HEK293 (cell line): ENCODE results near the gene HOXB9.

Experiments used
- CTCF ChIA-PET: fragments of 350-600 bp; formaldehyde crosslinking; extraction: SDS; loops from one replicate; lab custom pipeline; 2021; ENCODE audit warnings: antibody characterized with exemption; lab: Yijun Ruan, JAX
- POLR2A ChIA-PET: fragments of 300-600 bp; formaldehyde crosslinking; extraction: SDS; loops from one replicate; lab custom pipeline; 2020; ENCODE audit warnings: antibody characterized with exemption, inconsistent platforms; lab: Yijun Ruan, JAX
- H3K27ac ChIP-seq: fragments of 200-500 bp; sonication (Bioruptor generic); 2 replicates; pipeline ENCODE4 v1.5.1; 2014; ENCODE audit warnings: low read depth, low read length, control low read depth, inconsistent platforms; ENCODE audit errors: extremely low read depth
- H3K36me3 ChIP-seq, 2 experiments: fragments of 200-500 bp in 1 of 2; sonication (Bioruptor generic) in 1 of 2; 1 replicate in 1 of 2; 2 replicates in 1 of 2; pipeline ENCODE4 v1.5.1; 2014 to 2017; ENCODE audit warnings: inconsistent platforms in 2 of 2, low read length in 2 of 2; ENCODE audit not compliant: control insufficient read depth in 2 of 2, insufficient read depth in 1 of 2
- H3K4me1 ChIP-seq: fragments of 200-500 bp; sonication (Bioruptor generic); 2 replicates; pipeline ENCODE4 v1.5.1; 2014; ENCODE audit warnings: mild to moderate bottlenecking, low read length, inconsistent platforms; ENCODE audit not compliant: control insufficient read depth, insufficient read depth
- H3K4me3 ChIP-seq: 2 replicates; pipeline ENCODE4 v1.5.1; 2011; ENCODE audit warnings: low read depth, mild to moderate bottlenecking, control low read depth, low read length, moderate library complexity
- H3K9me3 ChIP-seq: fragments of 200-500 bp; sonication (Bioruptor generic); 2 replicates; pipeline ENCODE4 v1.5.1; 2014; ENCODE audit warnings: low read depth, low read length, inconsistent platforms; ENCODE audit not compliant: control insufficient read depth, insufficient read depth
- AEBP2 ChIP-seq: fragments of 450-650 bp; formaldehyde crosslinking; IDR thresholded peaks from 2 replicates; pipeline ENCODE4 v1.5.1; 2016; ENCODE audit warnings: missing biosample characterization, missing genetic modification characterization, borderline replicate concordance
- CTCF ChIP-seq: fragments of 450-650 bp; formaldehyde crosslinking; IDR thresholded peaks from 2 replicates; pipeline ENCODE4 v1.5.1; 2016; ENCODE audit warnings: missing biosample characterization, missing genetic modification characterization
- ELK4 ChIP-seq: IDR thresholded peaks from 2 replicates; pipeline ENCODE4 v1.6.1; 2011; ENCODE audit warnings: mild to moderate bottlenecking, low read depth, low read length, borderline replicate concordance
- HIC1 ChIP-seq: fragments of 450-650 bp; formaldehyde crosslinking; IDR thresholded peaks from 2 replicates; pipeline ENCODE4 v1.5.1; 2016; ENCODE audit warnings: missing biosample characterization, missing genetic modification characterization
- OSR2 ChIP-seq: fragments of 450-650 bp; formaldehyde crosslinking; IDR thresholded peaks from 2 replicates; pipeline ENCODE4 v1.5.1; 2016; ENCODE audit warnings: missing biosample characterization, missing genetic modification characterization
- PATZ1 ChIP-seq: fragments of 450-650 bp; formaldehyde crosslinking; IDR thresholded peaks from 2 replicates; pipeline ENCODE4 v1.5.1; 2016; ENCODE audit warnings: missing biosample characterization, missing genetic modification characterization
- PRDM1 ChIP-seq: fragments of 450-650 bp; formaldehyde crosslinking; IDR thresholded peaks from 2 replicates; pipeline ENCODE4; 2016; ENCODE audit warnings: missing biosample characterization, missing genetic modification characterization
- ZBTB17 ChIP-seq: fragments of 450-650 bp; formaldehyde crosslinking; IDR thresholded peaks from 2 replicates; pipeline ENCODE4 v1.5.1; 2016; ENCODE audit warnings: missing biosample characterization, missing genetic modification characterization
- ZBTB6 ChIP-seq: fragments of 450-650 bp; formaldehyde crosslinking; IDR thresholded peaks from 2 replicates; pipeline ENCODE4 v1.5.1; 2017; ENCODE audit warnings: missing biosample characterization, missing genetic modification characterization
- ZFHX2 ChIP-seq: fragments of 450-650 bp; formaldehyde crosslinking; conservative IDR thresholded peaks from 2 replicates; pipeline ENCODE4 v1.5.1; 2016; ENCODE audit warnings: missing biosample characterization, missing genetic modification characterization
- ZNF133 ChIP-seq: fragments of 450-650 bp; formaldehyde crosslinking; IDR thresholded peaks from 2 replicates; pipeline ENCODE4 v1.5.1; 2016; ENCODE audit warnings: missing biosample characterization, missing genetic modification characterization
- ZNF561 ChIP-seq: fragments of 450-650 bp; IDR thresholded peaks from 2 replicates; pipeline ENCODE4 v1.5.1; 2018; ENCODE audit warnings: missing biosample characterization, missing genetic modification characterization, borderline replicate concordance
- ZNF580 ChIP-seq: fragments of 450-650 bp; formaldehyde crosslinking; IDR thresholded peaks from 2 replicates; pipeline ENCODE4 v1.5.1; 2016; ENCODE audit warnings: missing biosample characterization, missing genetic modification characterization
- ZNF692 ChIP-seq: fragments of 450-650 bp; formaldehyde crosslinking; IDR thresholded peaks from 2 replicates; pipeline ENCODE4 v1.5.1; 2016; ENCODE audit warnings: missing biosample characterization, missing genetic modification characterization
- ZNF701 ChIP-seq: fragments of 450-650 bp; formaldehyde crosslinking; IDR thresholded peaks from 2 replicates; pipeline ENCODE4 v1.5.1; 2016; ENCODE audit warnings: missing biosample characterization, missing genetic modification characterization

HOXB9 gene

GRCh38 chr17:48576479-48577309, 49.5 kb downstream of the HOXB9 start (continued):
- no peak for TF ChIP-seq ZNF692 (tag by site-specific recombination)

GRCh38 chr17:48575673-48576478, 50.3 kb downstream of the HOXB9 start:
- Histone ChIP-seq H3K36me3 (peaks cover 0 to 26% of the 10 kb centered on the region in 2 experiments; a peak in 2 of 3 replicates), H3K4me3 (no peak overlapping the region), H3K4me1 (peaks cover 82% of the 10 kb centered on the region), H3K27ac (peak overlapping the region; percentile 93), H3K9me3 (no peaks in the 10 kb centered on the region)
- TF ChIP-seq AEBP2 (tag by site-specific recombination) (no peak), OSR2 (tag by site-specific recombination) (peak; percentile 55; the same call in 1 of the 2 replicates), PRDM1 (tag by site-specific recombination) (peak; percentile 70; the same call in 1 of the 2 replicates), ELK4 (no peak), ZFHX2 (tag by site-specific recombination) (0 out of 2 replicates have a peak, but pooled peaks have one; percentile 29), PATZ1 (0 out of 2 replicates have a peak, but pooled peaks have one; percentile 23), HIC1 (peak; percentile 32; the same call in 1 of the 2 replicates)
- ChIA-PET POLR2A (interaction anchor here (1.1 to 4.1 kb wide), 4 partner anchors 12 to 32 kb away, joined by 3 to 26 read pairs (median 10); no protein-coding TSS in a partner anchor), CTCF (interaction anchor here (0.6 kb wide), 2 partner anchors 177 to 1629 kb away, joined by 3 to 4 read pairs; no protein-coding TSS in a partner anchor)

- peak overlapping the region; percentile 93 for H3K27ac ChIP-seq
- no peak overlapping the region for H3K4me3 ChIP-seq
- no peaks in the 10 kb centered on the region for H3K9me3 ChIP-seq
- H3K4me1 ChIP-seq: peaks cover 82% of the 10 kb centered on the region
- peaks cover 0 to 33% of the 10 kb centered on the region in 2 experiments; a peak in 2 of 3 replicates for H3K36me3 ChIP-seq
- ChIA-PET POLR2A (interaction anchor here (1.3 to 4.1 kb wide), 2 partner anchors 31 to 34 kb away, joined by 5 to 14 read pairs; no protein-coding TSS in a partner anchor), CTCF (interaction anchor here (0.6 to 0.9 kb wide), 2 partner anchors 14 to 1629 kb away, joined by 3 to 5 read pairs; no protein-coding TSS in a partner anchor)
- TF ChIP-seq ZNF580 (tag by site-specific recombination) (peak; percentile 73; the same call in 1 of the 2 replicates), ZBTB6 (tag by site-specific recombination) (no peak), ZNF561 (tag by site-specific recombination) (peak; percentile 76; the same call in 1 of the 2 replicates), CTCF (no peak), ZBTB17 (tag by site-specific recombination) (peak; percentile 72; the same call in 1 of the 2 replicates), ZNF701 (tag by site-specific recombination) (no peak), ZNF133 (tag by site-specific recombination) (no peak)
Measured at GRCh38 chr17:48575066-48575582, 51.0 kb downstream of the HOXB9 start.
